Measurements from ENCODE around the gene CCT8. TPM values are rescaled to one million over a fixed set of nuclear protein-coding genes. Genes with fewer than 3 reads are reported as not detected.
A peak's percentile ranks its signal among the peaks of the same experiment; 100 is the strongest.

Gene CCT8
- total and polyA plus RNA-seq, 4 experiments from 2014 or later: 109 to 173 (median 122) TPM

GRCh38 chr21:29085106-29085752, 11.8 kb upstream of the CCT8 start:
- peak overlapping the region in 1 of 7 donors; percentile 41 for H3K27ac Mint-ChIP-seq
- intact Hi-C loops (cut with micrococcal nuclease): no loop called here
- Histone ChIP-seq H3K27me3 (ENCODE audit: insufficient read depth, low read length) (no peaks in the 10 kb centered on the region), H3K4me3 (ENCODE audit: low read length in 2 of 2) (no peak overlapping the region), H3K9me3 (ENCODE audit: control insufficient read depth in 1 of 2, low read length in 2 of 2) (no peaks in the 10 kb centered on the region), H3K27ac (ENCODE audit: low read depth, low read length) (no peak overlapping the region), H3K36me3 (ENCODE audit: insufficient read depth, low read length) (no peaks in the 10 kb centered on the region), H3K4me1 (ENCODE audit: insufficient read depth, low read length) (peaks cover 30% of the 10 kb centered on the region)
- no peaks in the 10 kb centered on the region for H3K9me3 Mint-ChIP-seq
- peaks cover 2 to 34% (median 15%) of the 10 kb centered on the region in 4 donors for H3K4me1 Mint-ChIP-seq
- no peak overlapping the region for H3K4me3 Mint-ChIP-seq
- no peak for DNase-seq
- CTCF ChIA-PET (ENCODE audit: partially characterized antibody): interaction anchor here (0.6 to 15.1 kb wide), 2 partner anchors 20 to 289 kb away, joined by 3 to 241 read pairs; no protein-coding TSS in a partner anchor
- POLR2A ChIA-PET (ENCODE audit: partially characterized antibody): no interaction called here
- H3K27me3 Mint-ChIP-seq: no peaks in the 10 kb centered on the region
- peaks cover 6 to 8% of the 10 kb centered on the region in 2 donors for H3K36me3 Mint-ChIP-seq

GRCh38 chr21:29084372-29084771, 10.9 kb upstream of the CCT8 start:
- no peaks in the 10 kb centered on the region for H3K27me3 ChIP-seq (ENCODE audit: insufficient read depth, low read length)
- H3K9me3 ChIP-seq (ENCODE audit: control insufficient read depth in 1 of 2, low read length in 2 of 2): no peaks in the 10 kb centered on the region
- ChIA-PET CTCF (ENCODE audit: partially characterized antibody) (interaction anchor here (15.1 kb wide), 1 partner anchor 290 kb away, joined by 241 read pairs; no protein-coding TSS in a partner anchor), POLR2A (ENCODE audit: partially characterized antibody) (no interaction called here)
- H3K4me1 ChIP-seq (ENCODE audit: insufficient read depth, low read length): peaks cover 39% of the 10 kb centered on the region
- DNase-seq: no peak
- Mint-ChIP-seq H3K9me3 (no peaks in the 10 kb centered on the region), H3K36me3 (peaks cover 6 to 8% of the 10 kb centered on the region in 2 donors), H3K4me1 (peaks cover 8 to 42% (median 23%) of the 10 kb centered on the region in 4 donors), H3K4me3 (no peak overlapping the region), H3K27me3 (no peaks in the 10 kb centered on the region), H3K27ac (peak overlapping the region in 1 of 7 donors; percentile 10)
- H3K36me3 ChIP-seq (ENCODE audit: insufficient read depth, low read length): no peaks in the 10 kb centered on the region
- intact Hi-C loops (cut with micrococcal nuclease): no loop called here
- no peak overlapping the region for H3K27ac ChIP-seq (ENCODE audit: low read depth, low read length)
- H3K4me3 ChIP-seq (ENCODE audit: low read length in 2 of 2): no peak overlapping the region

GRCh38 chr21:29083306-29083705, 9.9 kb upstream of the CCT8 start:
- CTCF ChIA-PET (ENCODE audit: partially characterized antibody): interaction anchor here (1.6 kb wide), 1 partner anchor 295 kb away, joined by 4 read pairs; no protein-coding TSS in a partner anchor
- Mint-ChIP-seq H3K9me3 (no peaks in the 10 kb centered on the region), H3K4me3 (no peak overlapping the region), H3K4me1 (peaks cover 16 to 53% (median 33%) of the 10 kb centered on the region in 4 donors), H3K36me3 (peaks cover 6 to 8% of the 10 kb centered on the region in 2 donors), H3K27ac (peak overlapping the region in 5 of 7 donors; percentile 7 to 59 (median 41)), H3K27me3 (no peaks in the 10 kb centered on the region)
- POLR2A ChIA-PET (ENCODE audit: partially characterized antibody): no interaction called here
- no peaks in the 10 kb centered on the region for H3K9me3 ChIP-seq (ENCODE audit: control insufficient read depth in 1 of 2, low read length in 2 of 2)
- H3K4me3 ChIP-seq (ENCODE audit: low read length in 2 of 2): no peak overlapping the region
- H3K4me1 ChIP-seq (ENCODE audit: insufficient read depth, low read length): peaks cover 50% of the 10 kb centered on the region
- no peaks in the 10 kb centered on the region for H3K27me3 ChIP-seq (ENCODE audit: insufficient read depth, low read length)
- no peak for DNase-seq
- no peak overlapping the region for H3K27ac ChIP-seq (ENCODE audit: low read depth, low read length)
- H3K36me3 ChIP-seq (ENCODE audit: insufficient read depth, low read length): no peaks in the 10 kb centered on the region
- intact Hi-C loops (cut with micrococcal nuclease): no loop called here

- POLR2A ChIA-PET (ENCODE audit: partially characterized antibody): interaction anchor here (0.8 to 1.0 kb wide), 3 partner anchors 9 to 217 kb away, joined by 3 to 4 read pairs (median 3); partner anchors contain the start of gene CCT8
Observed at GRCh38 chr21:29082046-29082815, 8.8 kb upstream of the CCT8 start.

GRCh38 chr21:29080454-29080941, 7.0 kb upstream of the CCT8 start:
- H3K27me3 ChIP-seq (ENCODE audit: insufficient read depth, low read length): no peaks in the 10 kb centered on the region
- ChIA-PET POLR2A (ENCODE audit: partially characterized antibody) (interaction anchor here (0.7 to 5.3 kb wide), 5 partner anchors 78 to 369 kb away, joined by 3 to 42 read pairs (median 5); partner anchors contain the start of gene BACH1), CTCF (ENCODE audit: partially characterized antibody) (interaction anchor here (1.4 to 3.9 kb wide), 2 partner anchors 217 to 296 kb away, joined by 4 to 16 read pairs; no protein-coding TSS in a partner anchor)
- peak overlapping the region; percentile 54 for H3K27ac ChIP-seq (ENCODE audit: low read depth, low read length)
- Mint-ChIP-seq H3K27ac (peak overlapping the region; percentile 88 to 95 (median 93)), H3K4me1 (peaks cover 21 to 71% (median 44%) of the 10 kb centered on the region in 4 donors), H3K9me3 (no peaks in the 10 kb centered on the region), H3K27me3 (no peaks in the 10 kb centered on the region), H3K36me3 (no peaks in the 10 kb centered on the region), H3K4me3 (peak overlapping the region in 7 of 8 donors; percentile 55 to 79 (median 72))
- no peaks in the 10 kb centered on the region for H3K9me3 ChIP-seq (ENCODE audit: control insufficient read depth in 1 of 2, low read length in 2 of 2)
- intact Hi-C loops (cut with micrococcal nuclease): no loop called here
- peak; percentile 11 to 55 (median 21) for DNase-seq
- no peaks in the 10 kb centered on the region for H3K36me3 ChIP-seq (ENCODE audit: insufficient read depth, low read length)
- no peak overlapping the region for H3K4me3 ChIP-seq (ENCODE audit: low read length in 2 of 2)
- H3K4me1 ChIP-seq (ENCODE audit: insufficient read depth, low read length): peaks cover 52% of the 10 kb centered on the region

More at GRCh38 chr21:29082046-29082815, 8.8 kb upstream of the CCT8 start:
- Histone ChIP-seq H3K4me1 (ENCODE audit: insufficient read depth, low read length) (peaks cover 52% of the 10 kb centered on the region), H3K27me3 (ENCODE audit: insufficient read depth, low read length) (no peaks in the 10 kb centered on the region), H3K4me3 (ENCODE audit: low read length in 2 of 2) (no peak overlapping the region), H3K27ac (ENCODE audit: low read depth, low read length) (no peak overlapping the region), H3K36me3 (ENCODE audit: insufficient read depth, low read length) (no peaks in the 10 kb centered on the region), H3K9me3 (ENCODE audit: control insufficient read depth in 1 of 2, low read length in 2 of 2) (no peaks in the 10 kb centered on the region)
- H3K27ac Mint-ChIP-seq: peak overlapping the region in 6 of 7 donors; percentile 4 to 88 (median 57)
- H3K4me1 Mint-ChIP-seq: peaks cover 16 to 62% (median 36%) of the 10 kb centered on the region in 4 donors
- H3K9me3 Mint-ChIP-seq: no peaks in the 10 kb centered on the region
- H3K36me3 Mint-ChIP-seq: peaks cover 6 to 8% of the 10 kb centered on the region in 2 donors
- intact Hi-C loops (cut with micrococcal nuclease): no loop called here
- no peaks in the 10 kb centered on the region for H3K27me3 Mint-ChIP-seq
- DNase-seq: no peak
- CTCF ChIA-PET (ENCODE audit: partially characterized antibody): interaction anchor here (0.9 to 3.9 kb wide), 7 partner anchors 8 to 296 kb away, joined by 3 to 16 read pairs (median 3); no protein-coding TSS in a partner anchor
- no peak overlapping the region for H3K4me3 Mint-ChIP-seq

GRCh38 chr21:29078869-29079767, 5.7 kb upstream of the CCT8 start:
- POLR2A ChIA-PET (ENCODE audit: partially characterized antibody): interaction anchor here (0.6 to 5.3 kb wide), 5 partner anchors 9 to 370 kb away, joined by 3 to 42 read pairs (median 6); partner anchors contain the start of genes BACH1 and USP16

More at GRCh38 chr21:29078869-29079767, 5.7 kb upstream of the CCT8 start:
- Histone ChIP-seq H3K27ac (ENCODE audit: low read depth, low read length) (peak overlapping the region; percentile 33), H3K36me3 (ENCODE audit: insufficient read depth, low read length) (no peaks in the 10 kb centered on the region), H3K9me3 (ENCODE audit: control insufficient read depth in 1 of 2, low read length in 2 of 2) (no peaks in the 10 kb centered on the region), H3K27me3 (ENCODE audit: insufficient read depth, low read length) (no peaks in the 10 kb centered on the region), H3K4me1 (ENCODE audit: insufficient read depth, low read length) (peaks cover 53% of the 10 kb centered on the region), H3K4me3 (ENCODE audit: low read length in 2 of 2) (no peak overlapping the region)
- Mint-ChIP-seq H3K4me3 (peak overlapping the region; percentile 37 to 79 (median 70)), H3K4me1 (peaks cover 22 to 71% (median 48%) of the 10 kb centered on the region in 4 donors), H3K9me3 (no peaks in the 10 kb centered on the region), H3K27me3 (no peaks in the 10 kb centered on the region), H3K36me3 (no peaks in the 10 kb centered on the region), H3K27ac (peak overlapping the region; percentile 88 to 95 (median 93))
- CTCF ChIA-PET (ENCODE audit: partially characterized antibody): interaction anchor here (1.3 to 3.9 kb wide), 5 partner anchors 9 to 297 kb away, joined by 3 to 16 read pairs (median 4); no protein-coding TSS in a partner anchor
- intact Hi-C loops (cut with micrococcal nuclease): loop anchor here (5.0 kb wide), 1 partner anchor 368 kb away; no protein-coding TSS in a partner anchor
- DNase-seq: peak; percentile 37 to 44 (median 40)
